Stimulated activated CD8-positive, alpha-beta memory T cell treated with anti-CD3 and anti-CD28 coated beads, Interleukin-12 subunit alpha, Interleukin-12 subunit beta, amount 100 ng/mL, for 4 hours (primary cell): ENCODE measurements around the gene ATP13A2.
"Not testable (repeated sequence)": the region's sequence is repeated elsewhere in the genome, so short reads cannot be mapped to it uniquely, and the experiment has no call there.

Experiments used
- DNase-seq: peaks from one replicate; pipeline ENCODE4 v3.0.0-alpha.2; 2020; ENCODE audit warnings: low read depth

Gene ATP13A2

GRCh38 chr1:16978139-16978538 lies 33.6 kb downstream of the ATP13A2 start:
- DNase-seq, result no peak

DNA sequence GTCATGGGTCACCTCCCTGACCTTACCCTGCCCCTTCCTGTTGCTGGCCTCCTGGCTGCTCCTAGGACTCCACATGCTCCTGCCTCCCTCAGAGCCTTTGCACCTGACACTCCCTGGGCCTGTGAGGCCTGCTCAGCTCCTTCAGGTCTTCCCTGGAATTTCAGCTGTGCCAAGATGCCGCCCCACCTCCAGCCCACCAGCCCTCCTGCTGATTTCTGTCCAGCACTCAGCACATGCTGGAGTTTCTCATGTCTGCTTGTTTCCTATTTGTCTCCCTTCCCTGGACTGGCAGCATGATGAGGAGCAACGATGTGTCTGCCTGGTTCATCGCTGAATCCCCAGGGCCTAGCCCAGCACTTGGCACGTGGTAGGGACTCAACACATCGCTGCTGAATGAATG lies 34.4 kb downstream of the ATP13A2 start:
- DNase-seq, result no peak

GRCh38 chr1:16976966-16977365 lies 34.8 kb downstream of the ATP13A2 start:
- DNase-seq, result no peak

- DNase-seq, result no peak
Measured at GRCh38 chr1:16975838-16976237, 35.9 kb downstream of the ATP13A2 start.

- no peak for DNase-seq
Measured at GRCh38 chr1:16975211-16975610, 36.5 kb downstream of the ATP13A2 start.

DNA sequence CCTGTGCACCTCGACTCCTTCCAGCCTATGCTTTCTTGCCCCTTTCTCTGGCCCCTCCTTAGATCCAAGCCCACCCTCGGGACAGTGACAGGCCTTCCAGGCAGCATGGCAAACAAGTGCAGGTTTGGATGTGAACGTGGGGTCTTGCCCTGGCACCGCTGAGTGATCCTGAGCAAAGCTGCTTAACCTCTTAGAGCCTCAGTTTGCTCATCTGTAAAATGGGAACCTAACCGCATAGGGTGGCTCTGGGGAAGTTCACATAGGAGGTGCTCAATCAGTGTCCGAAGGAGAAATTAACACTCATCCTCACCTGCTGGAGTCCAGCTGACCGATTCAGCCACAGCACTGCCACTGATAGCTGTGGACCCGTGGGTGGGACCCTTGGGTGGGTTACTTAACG lies 38.5 kb downstream of the ATP13A2 start:
- DNase-seq, result no peak

DNA sequence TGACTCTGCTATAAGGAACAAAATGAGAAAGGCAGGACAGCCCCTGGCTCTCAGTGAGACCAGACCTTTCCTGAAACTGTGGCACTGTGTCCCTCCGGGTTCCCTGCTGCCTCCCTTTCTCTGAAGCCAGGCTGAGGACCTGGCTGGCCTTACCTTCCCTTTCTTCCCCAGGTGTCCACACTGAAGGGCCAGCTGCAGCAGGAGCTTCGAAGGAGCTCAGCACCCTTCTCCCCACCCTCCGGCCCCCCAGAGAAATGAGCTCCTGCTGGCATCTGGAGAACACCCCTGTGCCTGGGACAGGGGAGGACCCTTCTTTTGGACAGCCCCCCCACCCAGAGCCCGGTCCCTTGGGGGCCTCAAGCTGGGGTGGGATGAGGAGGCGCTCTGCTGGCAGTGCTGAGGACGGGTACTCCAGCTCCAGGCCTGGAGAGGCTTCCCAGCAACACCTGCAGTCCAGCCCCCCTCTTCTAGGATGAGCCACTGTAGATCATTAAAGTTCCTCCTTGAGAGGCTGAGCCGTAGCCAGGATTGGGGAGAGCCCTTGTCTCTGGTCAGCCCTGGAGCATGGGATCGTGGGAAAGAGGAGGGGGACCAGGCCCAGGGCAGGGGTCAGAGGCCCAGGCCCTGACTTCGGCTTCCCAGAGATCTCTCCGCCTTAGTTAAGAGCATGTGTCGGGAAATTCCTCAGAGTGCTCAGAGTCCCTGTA lies 39.4 kb downstream of the ATP13A2 start:
- DNase-seq, result no peak

- no peak for DNase-seq
Measured at GRCh38 chr1:16971341-16972188, 40.2 kb downstream of the ATP13A2 start.

- DNase-seq, result no peak
Measured at GRCh38 chr1:16970132-16970910, 41.4 kb downstream of the ATP13A2 start.

- no peak for DNase-seq
Measured at GRCh38 chr1:16969651-16970050, 42.1 kb downstream of the ATP13A2 start.

DNA sequence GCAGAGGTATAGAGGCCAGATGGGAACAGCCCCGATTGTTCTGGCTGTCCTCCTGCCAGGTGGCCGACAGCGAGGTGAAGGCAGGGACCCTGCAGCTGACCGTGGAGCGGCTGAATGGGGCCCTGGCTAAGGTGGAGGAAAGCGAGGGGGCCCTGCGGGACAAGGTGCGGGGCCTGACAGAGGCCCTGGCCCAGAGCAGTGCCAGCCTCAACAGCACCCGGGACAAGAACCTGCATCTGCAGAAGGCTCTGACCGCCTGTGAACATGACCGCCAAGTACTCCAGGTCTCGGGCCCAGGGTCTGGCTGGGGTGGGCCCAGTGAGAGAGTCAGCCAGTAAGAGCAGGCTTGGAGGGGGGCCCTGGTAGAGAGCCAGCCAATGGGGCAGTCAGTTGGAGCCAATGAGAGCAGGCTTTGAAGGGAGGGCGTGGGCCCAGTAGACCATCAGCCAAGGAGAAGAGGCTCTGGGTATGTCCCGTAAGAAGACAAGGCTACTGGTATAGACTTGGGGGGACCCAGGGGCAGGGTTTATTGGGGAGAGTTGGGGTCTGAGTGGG lies 42.6 kb downstream of the ATP13A2 start:
- no peak for DNase-seq

- DNase-seq, result no peak
Measured at GRCh38 chr1:16968372-16968771, 43.4 kb downstream of the ATP13A2 start.

DNA sequence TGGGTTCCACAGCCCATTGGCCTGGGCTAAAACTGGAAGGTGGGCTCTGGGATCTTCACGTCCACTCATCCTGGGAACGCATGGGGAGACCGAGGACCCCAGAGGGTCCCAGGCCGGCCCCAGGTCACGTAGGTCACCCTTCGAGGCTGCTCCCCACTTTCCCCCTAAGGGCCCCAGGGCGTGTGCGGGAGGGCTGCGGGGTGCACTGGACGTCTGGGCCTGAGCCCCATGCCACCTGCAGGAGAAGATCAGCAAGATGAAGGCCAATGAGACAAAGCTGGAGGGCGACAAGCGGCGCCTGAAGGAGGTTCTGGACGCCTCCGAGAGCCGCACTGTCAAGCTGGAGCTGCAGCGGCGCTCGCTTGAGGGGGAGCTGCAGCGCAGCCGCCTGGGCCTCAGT lies 43.8 kb downstream of the ATP13A2 start:
- no peak for DNase-seq

- no peak for DNase-seq
Measured at GRCh38 chr1:16967095-16967575, 44.6 kb downstream of the ATP13A2 start.

DNA sequence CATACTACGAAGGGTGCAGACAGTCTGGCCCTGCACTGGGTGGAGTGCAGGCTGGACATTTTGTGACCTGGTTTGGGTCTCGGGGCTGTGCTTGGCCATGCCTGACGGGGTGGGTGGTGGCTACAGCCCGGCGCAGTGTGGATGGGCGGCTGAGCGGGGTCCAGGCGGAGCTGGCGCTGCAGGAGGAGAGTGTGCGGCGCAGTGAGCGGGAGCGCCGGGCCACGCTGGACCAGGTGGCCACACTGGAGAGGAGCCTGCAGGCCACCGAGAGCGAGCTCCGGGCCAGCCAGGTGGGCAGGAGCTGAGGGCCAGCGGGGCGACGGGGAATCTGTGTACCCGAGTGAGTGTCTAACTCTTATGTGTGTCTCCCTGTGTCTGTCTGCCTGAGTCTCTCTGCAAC lies 45.4 kb downstream of the ATP13A2 start:
- DNase-seq, result no peak

- DNase-seq, result no peak
Measured at GRCh38 chr1:16965486-16966067, 46.2 kb downstream of the ATP13A2 start.

DNA sequence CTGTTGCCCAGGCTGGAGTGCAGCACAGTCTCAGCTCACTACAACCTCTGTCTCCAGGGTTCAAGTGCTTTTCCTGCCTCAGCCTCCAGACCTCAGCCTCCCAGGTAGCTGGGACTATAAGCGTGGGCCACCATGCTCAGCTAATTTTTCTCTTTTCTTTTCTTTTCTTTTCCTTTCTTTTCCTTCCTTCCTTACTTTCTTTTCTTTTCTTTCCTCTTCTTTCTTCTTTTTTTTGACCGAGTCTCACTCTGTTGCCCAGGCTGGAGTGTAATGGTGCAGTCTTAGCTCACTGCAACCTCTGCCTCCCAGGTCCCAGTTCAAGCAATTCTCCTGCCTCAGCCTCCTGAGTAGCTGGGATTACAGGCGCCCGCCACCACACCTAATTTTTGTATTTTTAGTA lies 47.6 kb downstream of the ATP13A2 start:
- DNase-seq, result not testable (repeated sequence)

DNA sequence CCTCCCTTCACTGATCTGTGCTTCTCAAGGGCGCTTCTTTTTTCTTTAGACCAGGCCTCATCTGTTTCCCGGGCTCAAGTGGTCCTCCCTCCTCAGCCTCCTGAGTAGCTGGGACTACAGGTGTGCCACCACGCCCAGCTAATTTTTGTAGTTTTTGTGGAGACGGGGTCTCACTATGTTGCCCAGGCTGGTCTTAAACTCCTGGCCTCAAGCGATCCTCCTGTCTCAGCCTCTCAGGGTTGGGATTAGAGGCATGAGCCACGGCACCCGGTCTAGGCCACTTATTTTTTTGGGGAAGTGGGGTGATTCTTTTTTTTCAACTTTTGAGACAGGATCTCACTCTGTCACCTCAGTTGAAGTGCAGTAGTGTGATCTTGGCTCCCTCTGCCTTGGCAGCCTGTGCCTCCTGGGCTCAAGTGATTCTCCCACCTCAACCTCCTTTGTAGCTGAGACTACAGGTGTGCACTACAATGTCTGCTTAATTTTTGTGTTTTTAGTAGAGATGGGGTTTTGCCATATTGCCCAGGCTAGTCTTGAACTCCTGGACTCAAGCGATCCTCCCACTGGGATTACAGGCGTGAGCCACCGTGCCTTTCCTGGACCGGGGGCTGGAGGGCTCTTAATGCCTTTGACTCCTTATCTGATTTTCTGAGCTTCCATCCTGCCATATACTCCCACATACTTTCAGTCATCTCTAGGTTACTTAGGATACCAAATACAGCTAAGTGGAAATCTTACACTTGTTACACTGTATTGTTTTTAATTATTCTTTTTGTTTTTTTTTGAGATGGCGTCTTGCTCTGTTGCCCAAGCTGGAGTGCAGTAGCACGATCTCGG lies 50.2 kb downstream of the ATP13A2 start:
- no peak for DNase-seq

DNA sequence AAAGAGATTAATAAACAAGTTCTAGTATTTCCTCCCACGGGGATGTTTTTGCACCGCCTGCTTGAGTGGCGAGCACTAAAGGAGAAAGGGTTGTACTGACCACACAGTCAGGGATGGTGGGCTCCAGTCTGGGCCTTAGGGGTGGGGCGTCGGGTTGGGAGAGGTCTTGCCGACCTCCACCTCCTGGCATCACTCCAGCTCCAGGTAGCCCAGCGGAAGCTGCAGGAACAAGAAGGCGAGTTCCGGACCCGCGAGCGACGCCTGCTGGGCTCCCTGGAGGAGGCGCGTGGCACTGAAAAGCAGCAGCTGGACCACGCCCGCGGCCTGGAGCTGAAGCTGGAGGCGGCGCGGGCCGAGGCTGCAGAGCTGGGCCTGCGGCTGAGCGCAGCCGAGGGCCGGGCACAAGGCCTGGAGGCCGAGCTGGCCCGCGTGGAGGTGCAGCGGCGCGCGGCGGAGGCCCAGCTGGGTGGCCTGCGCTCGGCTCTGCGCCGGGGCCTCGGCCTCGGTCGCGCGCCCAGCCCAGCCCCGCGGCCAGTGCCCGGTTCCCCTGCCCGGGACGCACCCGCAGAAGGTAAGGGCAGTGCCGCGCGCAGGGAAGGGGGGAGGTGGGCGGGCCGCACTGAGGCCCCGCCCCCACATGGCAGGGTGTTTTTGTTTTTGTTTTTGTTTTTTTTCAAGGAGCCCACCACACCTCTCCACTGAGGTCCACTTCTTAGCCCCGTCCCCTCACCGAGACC lies 51.0 kb downstream of the ATP13A2 start:
- peak; percentile 41 for DNase-seq

DNA sequence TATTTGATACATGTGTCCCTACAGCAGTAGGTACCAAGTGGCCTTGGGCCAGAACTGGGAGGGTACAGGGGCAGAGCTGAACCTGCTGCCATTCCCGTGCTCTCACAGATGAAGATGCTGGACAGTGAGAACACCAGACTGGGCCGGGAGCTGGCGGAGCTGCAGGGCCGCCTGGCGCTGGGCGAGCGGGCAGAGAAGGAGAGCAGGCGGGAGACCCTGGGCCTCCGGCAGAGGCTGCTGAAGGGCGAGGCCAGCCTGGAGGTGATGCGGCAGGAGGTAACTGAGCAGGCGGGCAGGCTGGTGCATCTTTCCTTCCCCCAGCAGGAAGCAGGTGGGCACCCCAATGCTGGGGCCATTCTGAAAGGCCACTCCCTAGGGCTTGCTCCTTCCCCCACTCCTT lies 53.3 kb downstream of the ATP13A2 start:
- DNase-seq, result no peak
